H1 (cell line): Measurements from ENCODE around the gene HSD17B1. TPM values are rescaled to one million over a fixed set of nuclear protein-coding genes. Genes with fewer than 3 reads are reported as not detected.

Experiments used
- CTCF ChIA-PET: fragments of 300-600 bp; sonication (Branson Sonifier 250); formaldehyde crosslinking; loops from one replicate; lab custom pipeline; 2021; ENCODE audit not compliant: partially characterized antibody; lab: Charles Lee
- POLR2A ChIA-PET: fragments of 300-600 bp; sonication (Branson Sonifier 250); formaldehyde crosslinking; loops from one replicate; lab custom pipeline; 2021; ENCODE audit warnings: inconsistent platforms; ENCODE audit not compliant: partially characterized antibody; lab: Charles Lee
- DNase-seq, 2 experiments: peaks; one replicate each; pipeline versions ENCODE4 v3.0.0 to v3.0.0-alpha.2; 2010 to 2022; ENCODE audit warnings: low spot score in 2 of 2, low read depth in 1 of 2, mixed read lengths in 1 of 2
- FAIRE-seq: peaks from 2 replicates; lab custom pipeline; 2011; peaks lifted over from hg19 to GRCh38; lab: Jason Lieb, UNC
- H2AFZ ChIP-seq: 2 replicates; pipeline ENCODE4 v1.8.1; 2012; ENCODE audit warnings: low read length, inconsistent platforms
- H2AK5ac ChIP-seq: 2 replicates; pipeline ENCODE4 v1.6.1; 2013; ENCODE audit warnings: low read depth, low read length
- H2BK120ac ChIP-seq: replicated peaks from 2 replicates; pipeline ENCODE3; 2013; ENCODE audit warnings: low read depth, low read length, inconsistent platforms
- H2BK12ac ChIP-seq: 2 replicates; pipeline ENCODE4 v1.6.1; 2013; ENCODE audit warnings: low read depth, low read length
- H2BK15ac ChIP-seq: 2 replicates; pipeline ENCODE4 v1.6.1; 2013; ENCODE audit warnings: low read length
- H2BK20ac ChIP-seq: 2 replicates; pipeline ENCODE4 v1.6.1; 2013; ENCODE audit warnings: low read length
- H2BK5ac ChIP-seq: 2 replicates; pipeline ENCODE4 v1.6.1; 2013; ENCODE audit warnings: low read depth, low read length
- H3K14ac ChIP-seq: 2 replicates; pipeline ENCODE4 v1.6.1; 2013; ENCODE audit warnings: inconsistent platforms; ENCODE audit not compliant: insufficient read length
- H3K18ac ChIP-seq: 2 replicates; pipeline ENCODE4 v1.6.1; 2013; ENCODE audit warnings: low read length; ENCODE audit errors: extremely low read depth
- H3K23ac ChIP-seq: 2 replicates; pipeline ENCODE4 v1.6.1; 2013; ENCODE audit warnings: inconsistent platforms; ENCODE audit not compliant: insufficient read length
- H3K23me2 ChIP-seq: 2 replicates; pipeline ENCODE4 v1.6.1; 2013; ENCODE audit warnings: low read depth, low read length
- H3K27ac ChIP-seq: 2 replicates; pipeline ENCODE4 v1.6.1; 2011; ENCODE audit warnings: low read depth, low read length, inconsistent platforms
- H3K27me3 ChIP-seq, 4 experiments: replicated peaks in 1 of 4; 1 replicate in 1 of 4; 2 replicates in 3 of 4; pipeline versions ENCODE4 v1.6.1 to v1.8.1; 2011 to 2013; ENCODE audit warnings: low read length in 3 of 4, mild to moderate bottlenecking in 3 of 4, inconsistent platforms in 2 of 4, mixed read lengths in 2 of 4, moderate library complexity in 1 of 4; ENCODE audit not compliant: control insufficient read depth in 3 of 4, insufficient read depth in 3 of 4; ENCODE audit errors: extremely low read depth in 1 of 4
- H3K36me3 ChIP-seq, 4 experiments: 2 replicates each; pipeline versions ENCODE4 v1.6.1 to v1.8.1; 2011 to 2013; ENCODE audit warnings: mild to moderate bottlenecking in 4 of 4, low read length in 3 of 4, moderate library complexity in 2 of 4, control low read depth in 1 of 4, inconsistent platforms in 1 of 4; ENCODE audit not compliant: insufficient read depth in 4 of 4, control insufficient read depth in 2 of 4
- H3K4ac ChIP-seq: replicated peaks from 2 replicates; pipeline ENCODE3; 2013; ENCODE audit warnings: low read length, low read depth, mixed read lengths, inconsistent platforms; ENCODE audit not compliant: insufficient read length
- H3K4me1 ChIP-seq, 4 experiments: replicated peaks in 1 of 4; 1 replicate in 1 of 4; 2 replicates in 3 of 4; pipeline versions ENCODE4 v1.6.1 to v1.8.1; 2011 to 2013; ENCODE audit warnings: low read length in 3 of 4, inconsistent platforms in 2 of 4, mixed read lengths in 1 of 4; ENCODE audit not compliant: insufficient read depth in 4 of 4, control insufficient read depth in 3 of 4
- H3K4me2 ChIP-seq, 2 experiments: 2 replicates each; pipeline versions ENCODE4 v1.6.1 to v1.8.1; 2011 to 2013; ENCODE audit warnings: low read depth in 2 of 2, low read length in 2 of 2, control low read depth in 1 of 2, inconsistent platforms in 1 of 2, mild to moderate bottlenecking in 1 of 2; ENCODE audit not compliant: insufficient read depth in 1 of 2
- H3K4me3 ChIP-seq, 4 experiments: fragments of 200-600, 300-600 bp in 1 of 4; sonication (generic), shearing (Covaris generic), sonication (Bioruptor Twin) in 1 of 4; 2 replicates each; pipeline versions ENCODE4 v1.5.1 to v1.8.1; 2011 to 2016; ENCODE audit warnings: low read length in 4 of 4, low read depth in 3 of 4, control low read depth in 2 of 4, inconsistent platforms in 2 of 4, mild to moderate bottlenecking in 2 of 4, mixed read lengths in 1 of 4, moderate library complexity in 1 of 4; ENCODE audit not compliant: insufficient read depth in 2 of 4; ENCODE audit errors: extremely low read depth in 1 of 4
- H3K56ac ChIP-seq: replicated peaks from 2 replicates; pipeline ENCODE3; 2013; ENCODE audit warnings: low read depth, mild to moderate bottlenecking, mixed read lengths, low read length, inconsistent platforms; ENCODE audit not compliant: insufficient read length
- H3K79me1 ChIP-seq: 2 replicates; pipeline ENCODE4 v1.6.1; 2013; ENCODE audit warnings: low read depth, low read length, control low read depth
- H3K79me2 ChIP-seq, 2 experiments: 2 replicates each; pipeline versions ENCODE4 v1.6.1 to v1.8.1; 2012 to 2013; ENCODE audit warnings: low read length in 2 of 2, mild to moderate bottlenecking in 2 of 2, inconsistent platforms in 1 of 2; ENCODE audit not compliant: insufficient read depth in 2 of 2, control insufficient read depth in 1 of 2
- H3K9ac ChIP-seq, 4 experiments: replicated peaks in 1 of 4; 1 replicate in 1 of 4; 2 replicates in 3 of 4; pipeline versions ENCODE4 v1.6.1 to v1.8.1; 2011 to 2013; ENCODE audit warnings: low read depth in 3 of 4, low read length in 3 of 4, control low read depth in 2 of 4, mild to moderate bottlenecking in 2 of 4, moderate library complexity in 2 of 4, inconsistent platforms in 1 of 4; ENCODE audit errors: extremely low read depth in 1 of 4
- H3K9me3 ChIP-seq, 2 experiments: 2 replicates each; pipeline versions ENCODE4 v1.6.1 to v1.8.1; 2012 to 2013; ENCODE audit warnings: mild to moderate bottlenecking in 2 of 2, moderate library complexity in 2 of 2, control low read depth in 1 of 2, inconsistent platforms in 1 of 2, low read depth in 1 of 2, low read length in 1 of 2, mixed read lengths in 1 of 2; ENCODE audit not compliant: insufficient read depth in 2 of 2
- H4K20me1 ChIP-seq, 2 experiments: replicated peaks in 1 of 2; 2 replicates each; pipeline versions ENCODE3 to v1.8.1; 2011 to 2013; ENCODE audit warnings: inconsistent platforms in 2 of 2, low read length in 2 of 2, mild to moderate bottlenecking in 1 of 2; ENCODE audit not compliant: insufficient read depth in 2 of 2, control insufficient read depth in 1 of 2
- H4K5ac ChIP-seq: 2 replicates; pipeline ENCODE4 v1.6.1; 2013; ENCODE audit warnings: low read length, low read depth, mixed read lengths, inconsistent platforms; ENCODE audit not compliant: insufficient read length
- H4K8ac ChIP-seq: 2 replicates; pipeline ENCODE4 v1.8.0; 2013; ENCODE audit warnings: mild to moderate bottlenecking, moderate library complexity, low read length, inconsistent platforms; ENCODE audit not compliant: insufficient read depth; ENCODE audit errors: extremely low read depth
- H4K91ac ChIP-seq: replicated peaks from 2 replicates; pipeline ENCODE3; 2013; ENCODE audit warnings: low read length, mixed read lengths, inconsistent platforms; ENCODE audit not compliant: insufficient read length
- EGR1 ChIP-seq: IDR thresholded peaks from 2 replicates; pipeline ENCODE4 v1.6.1; 2011; ENCODE audit warnings: low read depth, low read length, borderline replicate concordance
- GABPA ChIP-seq: IDR thresholded peaks from 2 replicates; pipeline ENCODE4 v1.6.1; 2011; ENCODE audit warnings: mild to moderate bottlenecking, low read length, moderate library complexity, borderline replicate concordance; ENCODE audit not compliant: insufficient read depth
- HDAC2 ChIP-seq, 2 experiments: fragments of 300-600 bp in 1 of 2; sonication (generic) in 1 of 2; IDR thresholded peaks; 2 replicates each; pipeline ENCODE4 v1.6.1; 2011 to 2012; ENCODE audit warnings: low read depth in 2 of 2, low read length in 2 of 2, mild to moderate bottlenecking in 2 of 2, moderate library complexity in 2 of 2, borderline replicate concordance in 1 of 2, inconsistent platforms in 1 of 2
- JUN ChIP-seq: IDR thresholded peaks from 2 replicates; pipeline ENCODE4 v1.6.1; 2011; ENCODE audit warnings: low read depth, mild to moderate bottlenecking, improper control_type of control experiment, low read length
- POLR2A ChIP-seq, 2 experiments: IDR thresholded peaks; 1 replicate in 1 of 2; 2 replicates in 1 of 2; pipeline ENCODE4 v1.6.1; 2011; ENCODE audit warnings: low read depth in 2 of 2, low read length in 2 of 2, mild to moderate bottlenecking in 2 of 2; ENCODE audit errors: control extremely low read depth in 1 of 2
- SP1 ChIP-seq: IDR thresholded peaks from 2 replicates; pipeline ENCODE4 v1.6.1; 2011; ENCODE audit warnings: low read depth, low read length
- SP4 ChIP-seq: IDR thresholded peaks from 2 replicates; pipeline ENCODE4 v1.6.1; 2012; ENCODE audit warnings: low read length, inconsistent platforms
- TEAD4 ChIP-seq: IDR thresholded peaks from 2 replicates; pipeline ENCODE4 v1.6.1; 2012; ENCODE audit warnings: low read depth, low read length, inconsistent platforms, mixed read lengths
- USF2 ChIP-seq: IDR thresholded peaks from 2 replicates; pipeline ENCODE4 v1.6.1; 2011; ENCODE audit warnings: low read length, improper control_type of control experiment
- YY1 ChIP-seq: IDR thresholded peaks from 2 replicates; pipeline ENCODE4 v1.6.1; 2011; ENCODE audit warnings: low read depth, mild to moderate bottlenecking, low read length
- WGBS, 2 experiments: shearing (Covaris generic) in 1 of 2; methylation state at CpG; one replicate each; pipeline versions ENCODE4 v1.1.6 to v1.1.7; 2013 to 2015; ENCODE audit warnings: low lambda C conversion rate in 2 of 2, mixed read lengths in 2 of 2, inconsistent platforms in 1 of 2, low coverage in 1 of 2, missing lambda C conversion rate in 1 of 2; ENCODE audit not compliant: insufficient replicate concordance in 2 of 2, insufficient coverage in 1 of 2, insufficient read length in 1 of 2; ENCODE audit errors: extremely low coverage in 1 of 2, missing lambda C conversion rate in 1 of 2; 5-methylcytosine and 5-hydroxymethylcytosine counted together
- polyA plus RNA-seq, 7 experiments: library from polyadenylated mRNA; depleted of rRNA in 3 of 7; stranded (reverse) in 5 of 7; unstranded in 2 of 7; fragments of >200 nt in 5 of 7; fragments of 200-250 nt in 2 of 7; gene quantifications; 1 replicate in 5 of 7; 2 replicates in 1 of 7; 4 replicates in 1 of 7; pipeline versions ENCODE4 v1.2.1 to v1.2.3, GENCODE V29; 2011 to 2013; ENCODE audit warnings: missing spikeins in 2 of 7, mixed read lengths in 2 of 7
- total RNA-seq: library from RNA; stranded (reverse); fragmentation: NEBNext Ultra II Directional; extraction: Animal tissue kit (Norgen Biotek cat#: 25700); gene quantifications from 2 replicates; pipeline ENCODE4 v1.2.1, GENCODE V29; 2021

The HSD17B1 gene
- total and polyA plus RNA-seq, 2 of the 8 experiments (the other 6 are each of a cell fraction or from before 2014, with no cell fraction given), result 0.88 to 1.0 TPM

- ChIA-PET CTCF (interaction anchor here (0.6 to 3.9 kb wide), 7 partner anchors 9 to 115 kb away, joined by 3 to 22 read pairs (median 4); partner anchors contain the start of genes HSD17B1 and PSMC3IP), POLR2A (interaction anchor here (0.5 to 8.1 kb wide), 4 partner anchors 7 to 188 kb away, joined by 3 to 74 read pairs (median 10); partner anchors contain the start of genes PLEKHH3 and PSMC3IP)
- FAIRE-seq (no peak), DNase-seq (no peak)
- Histone ChIP-seq H2AK5ac (no peak overlapping the region), H3K27ac (no peak overlapping the region), H2BK5ac (no peak overlapping the region), H4K8ac (no peak overlapping the region; the same call in none of the 2 replicates), H3K4me3 (no peak overlapping the region), H2AFZ (no peak overlapping the region), H3K4me2 (no peak overlapping the region; a peak in 1 of 4 replicates), H3K23me2 (peaks cover 10% of the 10 kb centered on the region), H3K27me3 (no peaks in the 10 kb centered on the region), H3K56ac (no peak overlapping the region), H3K9ac (no peak overlapping the region), H3K18ac (no peak overlapping the region), H2BK12ac (no peak overlapping the region), H4K91ac (no peak overlapping the region), H2BK120ac (no peak overlapping the region), H4K5ac (no peak overlapping the region), H2BK15ac (no peak overlapping the region), H3K79me2 (peaks cover 3 to 9% of the 10 kb centered on the region in 2 experiments; a peak in 3 of 4 replicates), H3K79me1 (peaks cover 7% of the 10 kb centered on the region; the same call in 1 of the 2 replicates), H3K9me3 (no peaks in the 10 kb centered on the region), H2BK20ac (no peak overlapping the region), H3K23ac (no peak overlapping the region), H3K4me1 (peaks cover 0 to 11% (median 2%) of the 10 kb centered on the region in 4 experiments; a peak in 4 of 7 replicates), H4K20me1 (no peaks in the 10 kb centered on the region), H3K14ac (no peak overlapping the region), H3K4ac (no peak overlapping the region), H3K36me3 (peaks cover 34 to 57% (median 52%) of the 10 kb centered on the region in 4 experiments)
- no peak for TF ChIP-seq YY1
- TF ChIP-seq POLR2A (IDR thresholded peaks at IDR 0.05; ENCODE audit: control extremely low read depth in 1 of 2, low read depth in 2 of 2, low read length in 2 of 2), result no peak
- no peak for TF ChIP-seq HDAC2 (IDR thresholded peaks at IDR 0.05; ENCODE audit: borderline replicate concordance in 1 of 2, low read depth in 2 of 2, low read length in 2 of 2)
- no peak for TF ChIP-seq SP1
- no peak for TF ChIP-seq USF2
- TF ChIP-seq JUN, result no peak
- no peak for TF ChIP-seq GABPA
- no peak for TF ChIP-seq EGR1
- no peak for TF ChIP-seq TEAD4
- TF ChIP-seq SP4, result no peak
- WGBS, 2 experiments, result 90% methylated on average over 14 of the region's 14 CpGs; no CpG with 5 or more reads in 1 of the 2 experiments
Observed at GRCh38 chr17:42568341-42569111, 15.8 kb downstream of the HSD17B1 start.
